ENCODE data around the gene GSE1.

DNA sequence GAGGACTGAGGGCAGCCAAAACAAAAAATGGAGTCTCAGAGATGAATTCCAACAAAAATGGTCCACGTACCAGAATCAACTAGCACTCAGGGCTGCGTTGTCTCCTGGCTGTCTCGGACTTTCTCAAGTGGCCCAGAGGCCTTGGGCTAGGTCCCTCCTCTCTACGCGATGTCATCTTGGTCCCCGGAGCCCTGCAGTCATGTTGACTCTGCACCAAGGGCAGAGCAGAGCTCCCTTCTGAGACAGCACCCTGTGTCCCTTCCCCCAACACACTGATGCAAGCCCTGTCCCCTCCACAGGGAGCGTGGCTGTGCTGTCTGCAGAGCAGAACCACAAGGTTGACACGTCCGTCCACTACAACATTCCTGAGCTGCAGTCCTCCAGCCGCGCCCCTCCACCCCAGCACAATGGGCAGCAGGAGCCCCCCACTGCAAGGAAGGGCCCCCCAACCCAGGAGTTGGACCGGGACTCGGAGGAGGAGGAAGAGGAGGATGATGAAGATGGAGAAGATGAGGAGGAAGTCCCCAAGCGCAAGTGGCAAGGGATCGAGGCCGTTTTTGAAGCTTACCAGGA is 54.8 kb downstream of the GSE1 start:
- TF ChIP-seq TAF1 (IDR thresholded peaks at IDR 0.05; ENCODE audit: low read depth, low read length) (no peak), POLR2AphosphoS5 (IDR thresholded peaks at IDR 0.05; ENCODE audit: low read depth, low read length) (no peak), SPI1 (IDR thresholded peaks at IDR 0.05; ENCODE audit: low read depth, low read length) (no peak), POLR2A (IDR thresholded peaks at IDR 0.05; ENCODE audit: low read depth, low read length) (no peak), PAX5 (IDR thresholded peaks at IDR 0.05; ENCODE audit: insufficient read depth, low read length, severe bottlenecking) (no peak), POU2F2 (IDR thresholded peaks at IDR 0.05; ENCODE audit: low read depth, low read length) (no peak)
